ENCODE results near the gene WWTR1. TPM values are rescaled to one million over a fixed set of nuclear protein-coding genes. Genes with fewer than 3 reads are reported as not detected.

WWTR1 gene
- total RNA-seq, 1 donor = 205 TPM

GRCh38 chr3:149506540-149506939 lies 151.3 kb downstream of the WWTR1 start:
- no peak overlapping the region for H3K4me3 ChIP-seq (ENCODE audit: low read depth, low read length)
- peak; percentile 52 for DNase-seq (ENCODE audit: low read depth)
- TF ChIP-seq CTCF (IDR thresholded peaks at IDR 0.05; ENCODE audit: insufficient read depth, low read length) = no peak

GRCh38 chr3:149502438-149502837 lies 155.4 kb downstream of the WWTR1 start:
- no peak overlapping the region for H3K4me3 ChIP-seq (ENCODE audit: low read depth, low read length)
- TF ChIP-seq CTCF (IDR thresholded peaks at IDR 0.05; ENCODE audit: insufficient read depth, low read length) = no peak
- no peak for DNase-seq (ENCODE audit: low read depth)

- no peak for TF ChIP-seq CTCF (IDR thresholded peaks at IDR 0.05; ENCODE audit: insufficient read depth, low read length)
- H3K4me3 ChIP-seq (ENCODE audit: low read depth, low read length) = no peak overlapping the region
- DNase-seq (ENCODE audit: low read depth) = peak; percentile 88
Observed at GRCh38 chr3:149501524-149501923, 156.3 kb downstream of the WWTR1 start.

GRCh38 chr3:149497966-149498670 lies 159.7 kb downstream of the WWTR1 start:
- H3K4me3 ChIP-seq (ENCODE audit: low read depth, low read length) = no peak overlapping the region
- TF ChIP-seq CTCF (IDR thresholded peaks at IDR 0.05; ENCODE audit: insufficient read depth, low read length) = no peak
- DNase-seq (ENCODE audit: low read depth) = no peak

GRCh38 chr3:149496891-149497290 lies 160.9 kb downstream of the WWTR1 start:
- no peak for TF ChIP-seq CTCF (IDR thresholded peaks at IDR 0.05; ENCODE audit: insufficient read depth, low read length)

GRCh38 chr3:149495581-149496125 lies 162.2 kb downstream of the WWTR1 start:
- no peak for TF ChIP-seq CTCF (IDR thresholded peaks at IDR 0.05; ENCODE audit: insufficient read depth, low read length)
- DNase-seq (ENCODE audit: low read depth) = no peak
- H3K4me3 ChIP-seq (ENCODE audit: low read depth, low read length) = no peak overlapping the region

More at GRCh38 chr3:149496891-149497290, 160.9 kb downstream of the WWTR1 start:
- H3K4me3 ChIP-seq (ENCODE audit: low read depth, low read length) = no peak overlapping the region
- no peak for DNase-seq (ENCODE audit: low read depth)
